HG02610 (cell line): ENCODE measurements around the gene SLC22A1.
A peak's percentile ranks its signal among the peaks of the same experiment; 100 is the strongest.

ENCODE experiments used
- ATAC-seq: cut with Tn5 transposase; IDR thresholded peaks from one replicate; pipeline ENCODE4 v1.9.1; 2021; ENCODE audit warnings: mild to moderate bottlenecking, moderate library complexity; ENCODE audit not compliant: unreplicated experiment

SLC22A1 gene

GRCh38 chr6:160167604-160168399, 46.2 kb downstream of the SLC22A1 start:
- no peak for ATAC-seq

- ATAC-seq: no peak
Measured at GRCh38 chr6:160170018-160170680, 48.5 kb downstream of the SLC22A1 start.

GRCh38 chr6:160172704-160173103, 51.1 kb downstream of the SLC22A1 start:
- ATAC-seq: no peak

GRCh38 chr6:160173806-160174527, 52.4 kb downstream of the SLC22A1 start:
- ATAC-seq: no peak

GRCh38 chr6:160174681-160175080, 53.1 kb downstream of the SLC22A1 start:
- ATAC-seq: no peak

GRCh38 chr6:160177220-160177619, 55.6 kb downstream of the SLC22A1 start:
- no peak for ATAC-seq

- no peak for ATAC-seq
Measured at GRCh38 chr6:160178271-160178670, 56.7 kb downstream of the SLC22A1 start.

- no peak for ATAC-seq
Measured at GRCh38 chr6:160180706-160181105, 59.1 kb downstream of the SLC22A1 start.

GRCh38 chr6:160188773-160189172, 67.2 kb downstream of the SLC22A1 start:
- no peak for ATAC-seq

GRCh38 chr6:160190081-160190480, 68.5 kb downstream of the SLC22A1 start:
- ATAC-seq: no peak

- no peak for ATAC-seq
Measured at GRCh38 chr6:160190973-160191372, 69.4 kb downstream of the SLC22A1 start.

- no peak for ATAC-seq
Measured at GRCh38 chr6:160192840-160193239, 71.2 kb downstream of the SLC22A1 start.

- no peak for ATAC-seq
Measured at GRCh38 chr6:160194808-160195207, 73.2 kb downstream of the SLC22A1 start.

GRCh38 chr6:160197662-160198061, 76.0 kb downstream of the SLC22A1 start:
- ATAC-seq: no peak

GRCh38 chr6:160198606-160199211, 77.1 kb downstream of the SLC22A1 start:
- ATAC-seq: peak; percentile 58

- ATAC-seq: no peak
Measured at GRCh38 chr6:160201061-160201460, 79.4 kb downstream of the SLC22A1 start.

- no peak for ATAC-seq
Measured at GRCh38 chr6:160202411-160202810, 80.8 kb downstream of the SLC22A1 start.

- no peak for ATAC-seq
Measured at GRCh38 chr6:160203076-160203475, 81.5 kb downstream of the SLC22A1 start.

GRCh38 chr6:160203522-160203921, 81.9 kb downstream of the SLC22A1 start:
- ATAC-seq: no peak

GRCh38 chr6:160203953-160204352, 82.3 kb downstream of the SLC22A1 start:
- ATAC-seq: no peak

GRCh38 chr6:160204710-160205109, 83.1 kb downstream of the SLC22A1 start:
- ATAC-seq: no peak
